CD4-positive, alpha-beta T cell treated with Interleukin-21 for 1 hour (primary cell): ENCODE data around the gene HOGA1.

Experiments
- DNase-seq: peaks from one replicate; pipeline ENCODE4 v3.0.0-alpha.2; 2020

HOGA1 gene

GRCh38 chr10:97651773-97652172 lies 67.6 kb downstream of the HOGA1 start:
- DNase-seq, result no peak

DNA sequence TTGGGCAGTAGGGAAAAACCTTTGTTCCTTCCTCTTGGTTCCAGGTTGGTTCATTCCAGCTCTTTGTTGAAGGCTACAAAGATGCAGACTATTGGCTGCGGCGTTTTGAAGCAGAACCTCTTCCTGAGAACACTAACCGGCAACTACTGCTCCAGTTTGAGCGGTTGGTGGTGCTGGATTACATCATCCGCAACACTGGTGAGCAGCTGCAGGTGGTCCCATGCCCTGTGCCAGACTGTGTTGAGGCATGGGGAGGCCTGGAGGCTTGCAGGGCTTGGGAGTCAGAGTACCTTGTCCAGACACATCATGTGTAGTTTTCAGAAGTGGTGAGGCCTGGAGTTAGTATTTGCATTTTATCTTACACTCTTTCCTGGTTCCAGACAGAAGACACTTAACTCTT lies 72.6 kb downstream of the HOGA1 start:
- DNase-seq, result no peak

DNA sequence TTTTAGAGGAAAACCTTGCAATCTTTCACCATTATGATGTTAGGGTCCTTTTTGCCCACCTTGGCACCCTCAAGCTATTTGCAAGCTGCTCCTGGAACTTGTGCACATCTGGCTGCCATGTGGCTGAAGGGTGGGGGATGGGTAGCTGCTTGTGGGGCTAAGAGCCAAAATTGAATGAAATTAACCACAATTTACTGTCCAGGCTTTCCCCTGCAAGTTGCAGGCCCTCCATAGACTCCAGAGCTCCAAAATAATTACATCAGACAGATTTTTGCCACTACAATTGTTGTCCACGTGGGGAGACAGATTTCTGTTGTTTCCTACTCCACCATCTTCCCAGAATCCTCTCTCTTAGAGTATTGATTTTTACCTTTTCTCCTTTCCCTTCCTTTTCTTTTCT lies 75.4 kb downstream of the HOGA1 start:
- no peak for DNase-seq
